Erythroblast (primary cell): ENCODE measurements around the gene PTPRA.

ENCODE experiments used
- GATA1 ChIP-seq: IDR thresholded peaks from 2 replicates; pipeline ENCODE4 v1.6.1; 2011; ENCODE audit warnings: low read depth, mild to moderate bottlenecking, control low read depth, low read length, moderate library complexity
- POLR2A ChIP-seq: IDR thresholded peaks from 2 replicates; pipeline ENCODE4 v1.6.1; 2011; ENCODE audit warnings: mild to moderate bottlenecking, low read length

DNA sequence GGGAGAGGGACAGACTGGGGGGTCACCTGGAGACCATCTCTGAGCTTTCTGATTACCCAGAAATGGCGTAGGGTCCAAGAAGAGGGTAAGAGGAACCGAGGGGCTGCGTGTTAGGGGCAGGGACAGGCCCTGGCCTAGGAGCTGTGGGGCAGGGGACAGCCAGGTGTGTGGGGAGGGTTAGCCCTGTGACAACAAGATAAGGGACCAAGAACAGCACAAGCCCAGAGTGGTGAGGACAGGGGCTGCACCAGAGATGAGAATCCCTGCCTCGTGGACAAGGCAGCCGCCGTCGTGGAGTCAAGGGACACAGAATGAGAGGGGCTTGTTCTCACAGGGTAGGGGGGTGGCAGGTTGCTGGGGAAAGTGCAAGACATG lies 211.7 kb downstream of the PTPRA start:
- no peak for TF ChIP-seq POLR2A
- TF ChIP-seq GATA1 = no peak
